HepG2 (cell line): ENCODE results near the gene HSD17B2.

ENCODE experiments used
- ARID2 ChIP-seq: sonication (generic); formaldehyde crosslinking; IDR thresholded peaks from 2 replicates; pipeline ENCODE4 v1.8.1; 2022; ENCODE audit warnings: mild to moderate bottlenecking, missing genetic modification reagents, borderline replicate concordance
- ARNTL ChIP-seq: sonication (generic); formaldehyde crosslinking; IDR thresholded peaks from 2 replicates; pipeline ENCODE4 v1.4.0; 2020; ENCODE audit warnings: mild to moderate bottlenecking, missing genetic modification reagents
- CEBPZ ChIP-seq: IDR thresholded peaks from 2 replicates; pipeline ENCODE4 v1.6.1; 2012; ENCODE audit warnings: low read length, improper control_type of control experiment
- EP300 ChIP-seq, 3 experiments: sonication (generic) in 1 of 3; formaldehyde crosslinking in 1 of 3; IDR thresholded peaks; 2 replicates each; pipeline versions ENCODE4 v1.5.1 to v1.6.1; 2011 to 2020; ENCODE audit warnings: low read depth in 2 of 3, low read length in 2 of 3, borderline replicate concordance in 1 of 3, improper control_type of control experiment in 1 of 3, mild to moderate bottlenecking in 1 of 3, missing genetic modification reagents in 1 of 3, moderate library complexity in 1 of 3
- POLR2AphosphoS5 ChIP-seq: IDR thresholded peaks from 2 replicates; pipeline ENCODE4 v1.6.1; 2012; ENCODE audit warnings: low read depth, low read length
- PTBP1 ChIP-seq: fragments of 200-400 bp; formaldehyde crosslinking; IDR thresholded peaks from 2 replicates; pipeline ENCODE4 v1.6.1; 2018; ENCODE audit warnings: low read length, low read depth; ENCODE audit not compliant: poor library complexity, severe bottlenecking
- RAD21 ChIP-seq: fragments of 450-650 bp; formaldehyde crosslinking; IDR thresholded peaks from 2 replicates; pipeline ENCODE4 v1.5.0; 2020; ENCODE audit warnings: mild to moderate bottlenecking
- RFX5 ChIP-seq: IDR thresholded peaks from 2 replicates; pipeline ENCODE4 v1.6.1; 2011; ENCODE audit warnings: low read depth, low read length, improper control_type of control experiment
- TAF1 ChIP-seq: sonication (generic); formaldehyde crosslinking; IDR thresholded peaks from 2 replicates; pipeline ENCODE4 v1.4.0; 2020; ENCODE audit warnings: missing genetic modification reagents
- ZNF503 ChIP-seq: sonication (generic); formaldehyde crosslinking; IDR thresholded peaks from 2 replicates; pipeline ENCODE4 v1.4.0; 2020; ENCODE audit warnings: missing genetic modification reagents

GRCh38 chr16:82078125-82078524 lies 43.1 kb downstream of the HSD17B2 start:
- no peak for TF ChIP-seq RFX5
- no peak for TF ChIP-seq PTBP1
- TF ChIP-seq EP300 (IDR thresholded peaks at IDR 0.05; ENCODE audit: low read depth in 2 of 2, low read length in 2 of 2) = no peak
- no peak for TF ChIP-seq EP300 (CRISPR knock-in tag; IDR thresholded peaks at IDR 0.05; ENCODE audit: borderline replicate concordance)
- TF ChIP-seq POLR2AphosphoS5 = no peak
- no peak for TF ChIP-seq ARNTL (CRISPR knock-in tag)
- no peak for TF ChIP-seq TAF1 (CRISPR knock-in tag)
- no peak for TF ChIP-seq ARID2 (CRISPR knock-in tag)
- TF ChIP-seq ZNF503 = no peak
- TF ChIP-seq RAD21 (CRISPR knock-in tag) = no peak
- no peak for TF ChIP-seq CEBPZ
